Measurements from ENCODE around the gene CALCOCO2.
A peak's percentile ranks its signal among the peaks of the same experiment; 100 is the strongest.
"Not testable (repeated sequence)": the region's sequence is repeated elsewhere in the genome, so short reads cannot be mapped to it uniquely, and the experiment has no call there.

CALCOCO2 gene

GRCh38 chr17:48830840-48831548 lies at the start of gene CALCOCO2:
CALCOCO2 (plus strand) TSS chr17:48831035; CDS start chr17:48841708, 10,673 bp downstream.
- DNase-seq, result peak; percentile 99

- no peak for DNase-seq
These were observed 43.0 kb upstream of the CALCOCO2 start for GRCh38 chr17:48787828-48788227.

- no peak for DNase-seq
These were observed 40.2 kb upstream of the CALCOCO2 start for GRCh38 chr17:48790607-48791127.

GRCh38 chr17:48791128-48792032 lies 39.5 kb upstream of the CALCOCO2 start:
- peak; percentile 81 for DNase-seq

GRCh38 chr17:48792033-48792798 lies 38.6 kb upstream of the CALCOCO2 start:
- no peak for DNase-seq

- peak; percentile 76 for DNase-seq
These were observed 35.2 kb upstream of the CALCOCO2 start for GRCh38 chr17:48795444-48796162.

- DNase-seq, result not testable (repeated sequence)
These were observed 34.7 kb upstream of the CALCOCO2 start for GRCh38 chr17:48796163-48796522.

- peak; percentile 58 for DNase-seq
These were observed 31.6 kb upstream of the CALCOCO2 start for GRCh38 chr17:48799069-48799723.

GRCh38 chr17:48800626-48801217 lies 30.1 kb upstream of the CALCOCO2 start:
- DNase-seq, result no peak

GRCh38 chr17:48804936-48805411 lies 25.9 kb upstream of the CALCOCO2 start:
- peak; percentile 75 for DNase-seq

GRCh38 chr17:48809182-48809581 lies 21.7 kb upstream of the CALCOCO2 start:
- DNase-seq, result no peak

GRCh38 chr17:48812001-48812400 lies 18.8 kb upstream of the CALCOCO2 start:
- DNase-seq, result peak; percentile 21

GRCh38 chr17:48814504-48814903 lies 16.3 kb upstream of the CALCOCO2 start:
- DNase-seq, result peak; percentile 81

- DNase-seq, result no peak
These were observed 15.5 kb upstream of the CALCOCO2 start for GRCh38 chr17:48815311-48815710.

- no peak for DNase-seq
These were observed 14.4 kb upstream of the CALCOCO2 start for GRCh38 chr17:48816438-48816773.

GRCh38 chr17:48816774-48817590 lies 13.9 kb upstream of the CALCOCO2 start, which contains the start of gene TTLL6:
TTLL6 (minus strand) TSS chr17:48817229; CDS start chr17:48817072, 157 bp downstream.
- peak; percentile 96 for DNase-seq

GRCh38 chr17:48818361-48818841 lies 12.4 kb upstream of the CALCOCO2 start:
- peak; percentile 51 for DNase-seq

- DNase-seq, result no peak
These were observed 11.4 kb upstream of the CALCOCO2 start for GRCh38 chr17:48819466-48819865.

GRCh38 chr17:48820936-48821335 lies 9.9 kb upstream of the CALCOCO2 start:
- DNase-seq, result peak; percentile 36

Data from DMS53 (cell line).